Choroid plexus epithelial cell (primary cell): Measurements from ENCODE around the gene SRI.
A peak's percentile ranks its signal among the peaks of the same experiment; 100 is the strongest.
"Not testable (repeated sequence)": the region's sequence is repeated elsewhere in the genome, so short reads cannot be mapped to it uniquely, and the experiment has no call there.

Experiments
- DNase-seq: peaks from one replicate; pipeline ENCODE4 v3.0.0-alpha.2; 2010; ENCODE audit warnings: low read depth
- H3K4me3 ChIP-seq: 2 replicates; pipeline ENCODE4 v1.5.1; 2011; ENCODE audit warnings: low read depth, mild to moderate bottlenecking, control low read depth, low read length, moderate library complexity
- CTCF ChIP-seq: conservative IDR thresholded peaks from 2 replicates; pipeline ENCODE4 v1.5.1; 2011; ENCODE audit warnings: low read depth, mild to moderate bottlenecking, control low read depth, inconsistent platforms, low read length, moderate library complexity

Gene SRI

GRCh38 chr7:88219781-88220747, at the start of gene SRI:
Gene SRI, minus strand, starts transcription at chr7:88220038. Its CDS starts 12 bp downstream, at chr7:88220026.
- H3K4me3 ChIP-seq, result peak within 1 kb of the TSS; percentile 91
- peak; percentile 42 for TF ChIP-seq CTCF
- peak; percentile 80 for DNase-seq

- no peak for TF ChIP-seq CTCF
- no peak for DNase-seq
Observed at GRCh38 chr7:88269586-88269985, 49.7 kb upstream of the SRI start.

GRCh38 chr7:88268858-88269257, 49.0 kb upstream of the SRI start:
- DNase-seq, result no peak
- H3K4me3 ChIP-seq, result no peak overlapping the region
- TF ChIP-seq CTCF, result no peak

More at GRCh38 chr7:88269586-88269985, 49.7 kb upstream of the SRI start:
- no peak overlapping the region for H3K4me3 ChIP-seq

GRCh38 chr7:88268051-88268450, 48.2 kb upstream of the SRI start:
- no peak for TF ChIP-seq CTCF
- no peak overlapping the region for H3K4me3 ChIP-seq
- no peak for DNase-seq

GRCh38 chr7:88267421-88267820, 47.6 kb upstream of the SRI start:
- DNase-seq, result no peak
- no peak for TF ChIP-seq CTCF
- H3K4me3 ChIP-seq, result no peak overlapping the region

GRCh38 chr7:88264987-88265386, 45.1 kb upstream of the SRI start:
- DNase-seq, H3K4me3 ChIP-seq: not testable (repeated sequence)

GRCh38 chr7:88262562-88262961, 42.7 kb upstream of the SRI start:
- H3K4me3 ChIP-seq, result no peak overlapping the region
- no peak for TF ChIP-seq CTCF

More at GRCh38 chr7:88262562-88262961, 42.7 kb upstream of the SRI start:
- DNase-seq, result no peak
